Trophoblast cell (in vitro differentiated cells and primary cell): ENCODE data around the gene KRT78.
A peak's percentile ranks its signal among the peaks of the same experiment; 100 is the strongest.

Experiments used
- DNase-seq, 2 donors: peaks; one replicate each; pipeline ENCODE4 v3.0.0-alpha.2; 2016
- H2AFZ ChIP-seq: 2 replicates; pipeline ENCODE4 v1.6.1; 2013; ENCODE audit warnings: low read length, moderate library complexity, mild to moderate bottlenecking; ENCODE audit not compliant: insufficient read depth, poor library complexity
- H2AK5ac ChIP-seq: 2 replicates; pipeline ENCODE4 v1.6.1; 2013; ENCODE audit warnings: mild to moderate bottlenecking, low read length
- H2BK120ac ChIP-seq: 2 replicates; pipeline ENCODE4 v1.6.1; 2013; ENCODE audit warnings: low read length, mild to moderate bottlenecking, moderate library complexity; ENCODE audit not compliant: insufficient read depth, poor library complexity
- H2BK12ac ChIP-seq: 2 replicates; pipeline ENCODE4 v1.6.1; 2013; ENCODE audit warnings: mild to moderate bottlenecking, low read length, moderate library complexity
- H2BK5ac ChIP-seq: 2 replicates; pipeline ENCODE4 v1.6.1; 2013; ENCODE audit warnings: low read length, low read depth, moderate library complexity, mild to moderate bottlenecking; ENCODE audit not compliant: poor library complexity
- H3K14ac ChIP-seq: 2 replicates; pipeline ENCODE4 v1.6.1; 2013; ENCODE audit warnings: mild to moderate bottlenecking, low read length
- H3K18ac ChIP-seq: 2 replicates; pipeline ENCODE4 v1.6.1; 2013; ENCODE audit warnings: mild to moderate bottlenecking, low read length
- H3K23ac ChIP-seq: 2 replicates; pipeline ENCODE4 v1.6.1; 2013; ENCODE audit warnings: low read length
- H3K27ac ChIP-seq: 2 replicates; pipeline ENCODE4 v1.5.1; 2013; ENCODE audit warnings: low read depth, mild to moderate bottlenecking, inconsistent platforms, low read length, moderate library complexity
- H3K27me3 ChIP-seq: 2 replicates; pipeline ENCODE4 v1.6.1; 2013; ENCODE audit warnings: inconsistent platforms, mild to moderate bottlenecking, low read length, moderate library complexity; ENCODE audit not compliant: insufficient read depth
- H3K36me3 ChIP-seq, 2 experiments: 1 replicate in 1 of 2; 2 replicates in 1 of 2; pipeline ENCODE4 v1.6.1; 2013; ENCODE audit warnings: low read length in 2 of 2, mild to moderate bottlenecking in 2 of 2, moderate library complexity in 1 of 2; ENCODE audit not compliant: insufficient read depth in 2 of 2, control insufficient read depth in 1 of 2
- H3K4ac ChIP-seq: 2 replicates; pipeline ENCODE4 v1.6.1; 2013; ENCODE audit warnings: low read depth, mild to moderate bottlenecking, low read length, moderate library complexity
- H3K4me1 ChIP-seq, 2 experiments: 1 replicate in 1 of 2; 2 replicates in 1 of 2; pipeline ENCODE4 v1.6.1; 2013; ENCODE audit warnings: low read length in 2 of 2, mild to moderate bottlenecking in 2 of 2, moderate library complexity in 1 of 2; ENCODE audit not compliant: insufficient read depth in 2 of 2, control insufficient read depth in 1 of 2
- H3K4me2 ChIP-seq: 2 replicates; pipeline ENCODE4 v1.6.1; 2013; ENCODE audit warnings: inconsistent platforms, mild to moderate bottlenecking, low read length, moderate library complexity
- H3K4me3 ChIP-seq: 2 replicates; pipeline ENCODE4 v1.5.1; 2013; ENCODE audit warnings: mild to moderate bottlenecking, low read depth, low read length, inconsistent platforms
- H3K79me1 ChIP-seq: one replicate; pipeline ENCODE4 v1.6.1; 2013; ENCODE audit warnings: low read length
- H3K79me2 ChIP-seq: 2 replicates; pipeline ENCODE4 v1.6.1; 2013; ENCODE audit warnings: low read length, mild to moderate bottlenecking; ENCODE audit not compliant: control insufficient read depth, insufficient read depth, poor library complexity
- H3K9ac ChIP-seq: 2 replicates; pipeline ENCODE4 v1.6.1; 2013; ENCODE audit warnings: mild to moderate bottlenecking, low read length
- H3K9me3 ChIP-seq: 2 replicates; pipeline ENCODE4 v1.6.1; 2013; ENCODE audit warnings: low read depth, mild to moderate bottlenecking, control low read depth, inconsistent platforms, low read length; ENCODE audit not compliant: insufficient read depth
- H4K12ac ChIP-seq: 2 replicates; pipeline ENCODE4 v1.6.1; 2013; ENCODE audit warnings: low read depth, mild to moderate bottlenecking, low read length, moderate library complexity
- H4K8ac ChIP-seq: 2 replicates; pipeline ENCODE4 v1.6.1; 2013; ENCODE audit warnings: low read depth, mild to moderate bottlenecking, low read length, moderate library complexity
- H4K91ac ChIP-seq: one replicate; pipeline ENCODE4 v1.6.1; 2013; ENCODE audit warnings: low read depth, mild to moderate bottlenecking, low read length, moderate library complexity
- WGBS: extraction: QIAGEN DNeasy Blood & Tissue Kit; methylation state at CpG from one replicate; pipeline ENCODE4 v1.1.7; 2013; ENCODE audit warnings: missing lambda C conversion rate; ENCODE audit not compliant: insufficient read length, insufficient coverage; ENCODE audit errors: extremely low coverage; 5-methylcytosine and 5-hydroxymethylcytosine counted together

KRT78 gene

DNA sequence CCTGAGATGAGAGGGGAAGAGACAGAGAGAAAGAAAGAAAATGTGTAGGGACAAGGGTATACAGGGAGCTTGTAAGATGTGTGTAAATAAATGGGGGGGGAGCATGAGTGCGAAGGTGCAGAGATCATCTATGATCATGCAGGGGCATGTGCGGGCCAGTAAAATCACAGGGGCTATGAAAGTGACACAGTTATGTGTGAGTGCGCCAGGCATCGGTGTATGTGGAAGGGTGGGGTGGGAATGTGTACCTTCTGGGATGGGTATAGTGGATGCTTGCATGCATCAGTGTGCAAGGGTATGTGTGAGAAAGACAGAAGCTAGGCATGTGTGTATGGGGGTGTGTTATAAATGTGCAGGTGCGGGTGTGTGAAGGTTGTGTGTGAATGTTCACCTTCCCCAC is 18.4 kb upstream of the KRT78 start:
- H2AFZ ChIP-seq: no peak overlapping the region
- no peak overlapping the region for H2BK5ac ChIP-seq
- H4K8ac ChIP-seq: no peak overlapping the region
- H3K9me3 ChIP-seq: peaks cover 1% of the 10 kb centered on the region
- H3K27ac ChIP-seq: no peak overlapping the region
- H4K12ac ChIP-seq: no peak overlapping the region
- H3K4ac ChIP-seq: no peak overlapping the region
- H3K4me2 ChIP-seq: no peak overlapping the region
- no peak overlapping the region for H2BK12ac ChIP-seq
- no peaks in the 10 kb centered on the region for H3K36me3 ChIP-seq
- H3K9ac ChIP-seq: no peak overlapping the region
- peaks cover 18% of the 10 kb centered on the region for H3K79me1 ChIP-seq
- no peak overlapping the region for H3K18ac ChIP-seq
- H2AK5ac ChIP-seq: no peak overlapping the region
- H3K4me1 ChIP-seq: peaks cover 24 to 25% of the 10 kb centered on the region in 2 experiments
- H3K14ac ChIP-seq: no peak overlapping the region
- peaks cover 2% of the 10 kb centered on the region for H3K79me2 ChIP-seq
- H3K27me3 ChIP-seq: no peaks in the 10 kb centered on the region
- H2BK120ac ChIP-seq: no peak overlapping the region
- no peak for DNase-seq
- H4K91ac ChIP-seq: no peak overlapping the region
- WGBS: no CpG with 5 or more reads among the region's 5 CpGs
- no peak overlapping the region for H3K4me3 ChIP-seq
- H3K23ac ChIP-seq: no peak overlapping the region

DNA sequence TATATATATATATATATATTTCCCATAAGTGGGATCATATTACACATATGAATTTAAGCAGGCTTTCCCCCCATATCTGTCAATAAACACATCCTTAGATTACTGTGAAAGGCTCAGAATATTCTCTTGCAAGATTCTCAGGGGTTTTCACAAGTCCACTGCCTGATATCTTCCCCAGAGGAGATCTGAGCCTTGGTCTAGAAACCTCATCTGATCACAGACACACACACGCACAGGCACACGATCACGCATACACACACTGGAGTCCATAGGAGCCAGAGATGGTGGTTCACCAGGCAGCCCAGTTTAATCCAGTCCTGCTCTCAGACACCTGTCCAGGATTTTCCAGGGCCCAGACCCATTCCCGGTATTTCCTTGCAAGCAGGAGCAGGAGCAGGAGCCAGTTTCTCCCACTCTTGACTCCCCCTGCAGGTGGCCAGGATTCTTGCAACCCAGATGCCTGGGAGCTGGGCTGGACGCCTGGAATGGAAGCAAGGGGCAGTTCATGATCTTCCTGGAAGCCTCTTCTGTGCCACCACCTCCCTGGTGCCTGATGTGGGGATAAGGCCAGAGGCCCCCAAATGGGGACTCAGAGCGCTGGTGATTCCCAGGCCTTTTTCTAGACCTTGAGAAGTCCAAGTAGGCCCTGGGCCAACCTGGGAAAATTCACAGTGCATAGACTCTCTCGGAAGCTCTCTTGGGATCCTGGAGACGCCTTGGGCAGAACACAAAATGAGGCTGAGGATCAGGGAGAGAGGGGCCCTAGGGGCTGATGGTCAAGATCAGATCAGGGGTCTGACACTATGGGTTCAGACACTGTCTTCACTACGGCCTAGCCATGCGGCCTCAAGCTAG is 16.5 kb upstream of the KRT78 start:
- no peak overlapping the region for H3K27ac ChIP-seq
- no peak overlapping the region for H3K9ac ChIP-seq
- no peak overlapping the region for H2BK5ac ChIP-seq
- peaks cover 6 to 7% of the 10 kb centered on the region in 2 experiments for H3K4me1 ChIP-seq
- H3K79me1 ChIP-seq: peaks cover 2% of the 10 kb centered on the region
- no peak overlapping the region for H3K4me2 ChIP-seq
- DNase-seq: peak; percentile 79 to 87
- H2BK12ac ChIP-seq: no peak overlapping the region
- H3K9me3 ChIP-seq: peaks cover 1% of the 10 kb centered on the region
- no peak overlapping the region for H3K4ac ChIP-seq
- no peak overlapping the region for H3K23ac ChIP-seq
- no peaks in the 10 kb centered on the region for H3K79me2 ChIP-seq
- H3K27me3 ChIP-seq: no peaks in the 10 kb centered on the region
- H3K36me3 ChIP-seq: no peaks in the 10 kb centered on the region
- no peak overlapping the region for H4K12ac ChIP-seq
- no peak overlapping the region for H4K8ac ChIP-seq
- no peak overlapping the region for H2BK120ac ChIP-seq
- WGBS: no CpG with 5 or more reads among the region's 10 CpGs
- no peak overlapping the region for H3K18ac ChIP-seq
- H4K91ac ChIP-seq: no peak overlapping the region
- H3K4me3 ChIP-seq: no peak overlapping the region
- no peak overlapping the region for H3K14ac ChIP-seq
- no peak overlapping the region for H2AFZ ChIP-seq
- H2AK5ac ChIP-seq: no peak overlapping the region

DNA sequence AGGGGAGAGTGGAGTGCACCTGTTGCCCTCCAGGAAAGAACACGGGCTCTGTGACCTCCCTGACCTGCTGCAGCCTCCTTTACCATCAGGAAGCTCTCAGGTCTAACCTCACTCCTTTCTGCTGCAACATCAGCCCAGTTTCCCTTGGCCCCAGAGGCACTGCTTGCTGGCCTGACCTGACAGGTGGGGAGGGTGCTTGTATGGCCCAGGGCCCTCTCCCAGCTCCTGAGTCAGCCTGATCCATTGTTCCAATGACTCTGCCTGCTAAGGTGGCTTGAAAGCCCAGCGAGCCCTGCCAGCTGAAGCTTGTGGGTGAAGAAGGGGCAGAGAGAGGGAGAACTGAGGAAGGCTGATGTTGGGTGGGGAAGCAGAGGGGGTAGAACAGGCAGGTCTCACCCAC is 13.2 kb upstream of the KRT78 start:
- Histone ChIP-seq H3K23ac (no peak overlapping the region), H2BK12ac (no peak overlapping the region), H4K12ac (no peak overlapping the region), H3K4ac (no peak overlapping the region), H3K9ac (no peak overlapping the region), H3K18ac (no peak overlapping the region), H3K9me3 (no peaks in the 10 kb centered on the region), H2BK120ac (no peak overlapping the region), H2AFZ (no peak overlapping the region), H3K14ac (no peak overlapping the region), H3K36me3 (no peaks in the 10 kb centered on the region), H4K91ac (no peak overlapping the region), H3K79me2 (no peaks in the 10 kb centered on the region), H2BK5ac (no peak overlapping the region), H2AK5ac (no peak overlapping the region), H3K79me1 (no peaks in the 10 kb centered on the region), H3K4me3 (no peak overlapping the region), H4K8ac (no peak overlapping the region), H3K4me2 (no peak overlapping the region), H3K4me1 (no peaks in the 10 kb centered on the region), H3K27me3 (no peaks in the 10 kb centered on the region), H3K27ac (no peak overlapping the region)
- WGBS: no CpG with 5 or more reads among the region's 2 CpGs
- peak in 1 of 2 donors; percentile 16 for DNase-seq

DNA sequence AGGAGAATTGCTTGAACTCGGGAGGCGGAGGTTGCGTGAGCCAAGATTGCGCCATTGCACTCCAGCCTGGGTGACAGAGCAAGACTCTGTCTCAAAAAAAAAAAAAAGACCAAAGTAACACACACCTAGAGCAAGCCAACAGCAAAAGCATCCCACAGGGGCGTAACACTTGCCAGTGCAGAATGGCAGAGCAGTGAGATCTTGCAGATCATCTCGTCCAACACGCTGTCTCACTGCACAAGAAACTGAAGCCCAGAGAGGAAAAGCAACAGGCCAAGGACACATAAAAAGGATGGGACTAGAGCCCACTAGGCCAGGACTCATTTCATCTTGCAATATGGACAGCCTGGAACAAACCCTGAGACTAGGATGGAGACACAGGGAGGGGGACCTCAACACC is 12.7 kb upstream of the KRT78 start:
- H3K4me3 ChIP-seq: no peak overlapping the region
- no peak overlapping the region for H2BK12ac ChIP-seq
- no peak overlapping the region for H3K9ac ChIP-seq
- no peak overlapping the region for H4K91ac ChIP-seq
- no peak overlapping the region for H3K4me2 ChIP-seq
- H3K36me3 ChIP-seq: no peaks in the 10 kb centered on the region
- H3K4me1 ChIP-seq: no peaks in the 10 kb centered on the region
- H3K14ac ChIP-seq: no peak overlapping the region
- H3K79me1 ChIP-seq: no peaks in the 10 kb centered on the region
- H4K8ac ChIP-seq: no peak overlapping the region
- H2AK5ac ChIP-seq: no peak overlapping the region
- no peak overlapping the region for H3K18ac ChIP-seq
- no peak overlapping the region for H2BK120ac ChIP-seq
- H3K79me2 ChIP-seq: no peaks in the 10 kb centered on the region
- H3K9me3 ChIP-seq: no peaks in the 10 kb centered on the region
- WGBS: no CpG with 5 or more reads among the region's 7 CpGs
- no peak overlapping the region for H2AFZ ChIP-seq
- H4K12ac ChIP-seq: no peak overlapping the region
- H3K23ac ChIP-seq: no peak overlapping the region
- no peak overlapping the region for H3K4ac ChIP-seq
- H2BK5ac ChIP-seq: no peak overlapping the region
- DNase-seq: no peak
- no peak overlapping the region for H3K27ac ChIP-seq
- no peaks in the 10 kb centered on the region for H3K27me3 ChIP-seq
